Activated CD4-positive, alpha-beta T cell treated with anti-CD3 and anti-CD28 coated beads for 1 hour (primary cell): Measurements from ENCODE around the gene SYTL3.
A peak's percentile ranks its signal among the peaks of the same experiment; 100 is the strongest.
"Not testable (repeated sequence)": the region's sequence is repeated elsewhere in the genome, so short reads cannot be mapped to it uniquely, and the experiment has no call there.

Experiments used
- DNase-seq: peaks from one replicate; pipeline ENCODE4 v3.0.0-alpha.2; 2020

Gene SYTL3

GRCh38 chr6:158622545-158623190 is 27.2 kb upstream of the SYTL3 start:
- no peak for DNase-seq

GRCh38 chr6:158624684-158625682 is 24.9 kb upstream of the SYTL3 start:
- no peak for DNase-seq

- DNase-seq: no peak
Measured at GRCh38 chr6:158625881-158626305, 24.0 kb upstream of the SYTL3 start.

- DNase-seq: no peak
Measured at GRCh38 chr6:158626360-158627167, 23.3 kb upstream of the SYTL3 start.

- DNase-seq: no peak
Measured at GRCh38 chr6:158627168-158627939, 22.5 kb upstream of the SYTL3 start.

- no peak for DNase-seq
Measured at GRCh38 chr6:158627940-158628211, 22.0 kb upstream of the SYTL3 start.

- DNase-seq: no peak
Measured at GRCh38 chr6:158628542-158628941, 21.3 kb upstream of the SYTL3 start.

GRCh38 chr6:158629367-158630221 is 20.3 kb upstream of the SYTL3 start:
- DNase-seq: peak; percentile 24

GRCh38 chr6:158630938-158631616 is 18.8 kb upstream of the SYTL3 start:
- DNase-seq: peak; percentile 6

- peak; percentile 2 for DNase-seq
Measured at GRCh38 chr6:158631678-158632537, 17.9 kb upstream of the SYTL3 start.

GRCh38 chr6:158632538-158633119 is 17.2 kb upstream of the SYTL3 start:
- not testable (repeated sequence) for DNase-seq

- DNase-seq: no peak
Measured at GRCh38 chr6:158633127-158633526, 16.7 kb upstream of the SYTL3 start.

- DNase-seq: no peak
Measured at GRCh38 chr6:158634695-158635426, 15.0 kb upstream of the SYTL3 start.

GRCh38 chr6:158635427-158636073 is 14.3 kb upstream of the SYTL3 start:
- no peak for DNase-seq

- no peak for DNase-seq
Measured at GRCh38 chr6:158636778-158637177, 13.1 kb upstream of the SYTL3 start.

GRCh38 chr6:158638324-158638854 is 11.5 kb upstream of the SYTL3 start:
- DNase-seq: no peak

GRCh38 chr6:158639056-158639455 is 10.8 kb upstream of the SYTL3 start:
- no peak for DNase-seq

GRCh38 chr6:158640519-158640918 is 9.3 kb upstream of the SYTL3 start:
- DNase-seq: no peak
